ENCODE data around the gene FOXN3.

- TF ChIP-seq CTCF (IDR thresholded peaks at IDR 0.05) (no peak), POLR2A (IDR thresholded peaks at IDR 0.05) (no peak), EP300 (IDR thresholded peaks at IDR 0.05) (no peak)
These were observed 16.5 kb downstream of the FOXN3 start for GRCh38 chr14:89400529-89400928.

All from ovary (tissue), 3 donors.